ENCODE results near the gene FBXL14. TPM values are rescaled to one million over a fixed set of nuclear protein-coding genes. Genes with fewer than 3 reads are reported as not detected.
A peak's percentile ranks its signal among the peaks of the same experiment; 100 is the strongest.

FBXL14 gene
- total RNA-seq, 1 experiment from 2014 or later = 18.3 TPM

GRCh38 chr12:1528791-1529190 lies 65.6 kb downstream of the FBXL14 start:
- no peak overlapping the region for H3K4me3 ChIP-seq (ENCODE audit: low read length)
- no peak overlapping the region for H3K9ac ChIP-seq (ENCODE audit: low read length)
- no peaks in the 10 kb centered on the region for H3K9me2 ChIP-seq (replicated peaks; ENCODE audit: low read length)
- CTCF ChIA-PET = no interaction called here
- H3K4me2 ChIP-seq (ENCODE audit: low read length) = no peak overlapping the region
- intact Hi-C loops (cut with micrococcal nuclease) = no loop called here
- no peak overlapping the region for H3K27ac ChIP-seq (ENCODE audit: low read length)
- POLR2A ChIA-PET (ENCODE audit: unreplicated experiment) = no interaction called here
- TF ChIP-seq CTCF (conservative IDR thresholded peaks at IDR 0.05; ENCODE audit: low read depth, low read length) (no peak), EZH2phosphoT487 (IDR thresholded peaks at IDR 0.05; ENCODE audit: borderline replicate concordance, low read length) (no peak), EZH2 (IDR thresholded peaks at IDR 0.05; ENCODE audit: low read length, unreplicated experiment) (no peak)
- peaks cover 13% of the 10 kb centered on the region for H3K27me3 ChIP-seq (ENCODE audit: low read length)
- H3K4me1 ChIP-seq (ENCODE audit: insufficient read depth, low read length) = peaks cover 10% of the 10 kb centered on the region
- ATAC-seq (no peak), DNase-seq (no peak)
- BruUV-seq (replicated peaks) = no TSS peak
- no peaks in the 10 kb centered on the region for H3K36me3 ChIP-seq (ENCODE audit: low read depth, low read length)
- H3K9me3 ChIP-seq (ENCODE audit: low read length) = no peaks in the 10 kb centered on the region
- H4K20me1 ChIP-seq (ENCODE audit: low read length) = no peaks in the 10 kb centered on the region
- no peak overlapping the region for H2AFZ ChIP-seq (ENCODE audit: low read length)
- no peaks in the 10 kb centered on the region for H3K79me2 ChIP-seq (ENCODE audit: low read length)
- H3F3A ChIP-seq (ENCODE audit: low read length, unreplicated experiment) = no peaks in the 10 kb centered on the region

- peaks cover 13% of the 10 kb centered on the region for H3K27me3 ChIP-seq (ENCODE audit: low read length)
- peak; percentile 52 for ATAC-seq
- H3K9me3 ChIP-seq (ENCODE audit: low read length) = no peaks in the 10 kb centered on the region
- H3K4me2 ChIP-seq (ENCODE audit: low read length) = 0 out of 2 replicates have a peak overlapping the region, but pooled peaks have one; percentile 20
- H3K4me1 ChIP-seq (ENCODE audit: insufficient read depth, low read length) = peaks cover 10% of the 10 kb centered on the region
- ChIA-PET CTCF (no interaction called here), POLR2A (ENCODE audit: unreplicated experiment) (no interaction called here)
- intact Hi-C loops (cut with micrococcal nuclease) = no loop called here
- DNase-seq = peak; percentile 66
- H3K4me3 ChIP-seq (ENCODE audit: low read length) = no peak overlapping the region
- peak overlapping the region; percentile 32; the same call in 1 of the 2 replicates for H2AFZ ChIP-seq (ENCODE audit: low read length)
- TF ChIP-seq EZH2phosphoT487 (IDR thresholded peaks at IDR 0.05; ENCODE audit: borderline replicate concordance, low read length) = no peak
- no peak for TF ChIP-seq CTCF (conservative IDR thresholded peaks at IDR 0.05; ENCODE audit: low read depth, low read length)
- no peak for TF ChIP-seq EZH2 (IDR thresholded peaks at IDR 0.05; ENCODE audit: low read length, unreplicated experiment)
- no peak overlapping the region for H3K27ac ChIP-seq (ENCODE audit: low read length)
- no peaks in the 10 kb centered on the region for H3K9me2 ChIP-seq (replicated peaks; ENCODE audit: low read length)
- no peaks in the 10 kb centered on the region for H3F3A ChIP-seq (ENCODE audit: low read length, unreplicated experiment)
- no peak overlapping the region for H3K9ac ChIP-seq (ENCODE audit: low read length)
- H4K20me1 ChIP-seq (ENCODE audit: low read length) = no peaks in the 10 kb centered on the region
- H3K36me3 ChIP-seq (ENCODE audit: low read depth, low read length) = no peaks in the 10 kb centered on the region
- H3K79me2 ChIP-seq (ENCODE audit: low read length) = no peaks in the 10 kb centered on the region
- BruUV-seq (replicated peaks) = no TSS peak
Measured at GRCh38 chr12:1527789-1528188, 66.6 kb downstream of the FBXL14 start.

GRCh38 chr12:1525858-1526257 lies 68.5 kb downstream of the FBXL14 start:
- POLR2A ChIA-PET (ENCODE audit: unreplicated experiment) = no interaction called here
- no TSS peak for BruUV-seq (replicated peaks)
- no peak for ATAC-seq

More at GRCh38 chr12:1525858-1526257, 68.5 kb downstream of the FBXL14 start:
- Histone ChIP-seq H3K27me3 (ENCODE audit: low read length) (no peaks in the 10 kb centered on the region), H3K9me3 (ENCODE audit: low read length) (no peaks in the 10 kb centered on the region), H3K36me3 (ENCODE audit: low read depth, low read length) (no peaks in the 10 kb centered on the region), H3F3A (ENCODE audit: low read length, unreplicated experiment) (no peaks in the 10 kb centered on the region), H3K4me1 (ENCODE audit: insufficient read depth, low read length) (peaks cover 10% of the 10 kb centered on the region), H3K4me2 (ENCODE audit: low read length) (no peak overlapping the region), H3K4me3 (ENCODE audit: low read length) (no peak overlapping the region), H3K9ac (ENCODE audit: low read length) (no peak overlapping the region), H2AFZ (ENCODE audit: low read length) (no peak overlapping the region), H3K9me2 (replicated peaks; ENCODE audit: low read length) (no peaks in the 10 kb centered on the region), H3K27ac (ENCODE audit: low read length) (no peak overlapping the region), H4K20me1 (ENCODE audit: low read length) (no peaks in the 10 kb centered on the region), H3K79me2 (ENCODE audit: low read length) (no peaks in the 10 kb centered on the region)
- intact Hi-C loops (cut with micrococcal nuclease) = no loop called here
- CTCF ChIA-PET = no interaction called here
- no peak for TF ChIP-seq EZH2phosphoT487 (IDR thresholded peaks at IDR 0.05; ENCODE audit: borderline replicate concordance, low read length)
- TF ChIP-seq EZH2 (IDR thresholded peaks at IDR 0.05; ENCODE audit: low read length, unreplicated experiment) = no peak
- no peak for TF ChIP-seq CTCF (conservative IDR thresholded peaks at IDR 0.05; ENCODE audit: low read depth, low read length)
- DNase-seq = no peak
